Measurements from ENCODE around the gene TAF6.
A peak's percentile ranks its signal among the peaks of the same experiment; 100 is the strongest.
"Not testable (repeated sequence)": the region's sequence is repeated elsewhere in the genome, so short reads cannot be mapped to it uniquely, and the experiment has no call there.

Gene TAF6

DNA sequence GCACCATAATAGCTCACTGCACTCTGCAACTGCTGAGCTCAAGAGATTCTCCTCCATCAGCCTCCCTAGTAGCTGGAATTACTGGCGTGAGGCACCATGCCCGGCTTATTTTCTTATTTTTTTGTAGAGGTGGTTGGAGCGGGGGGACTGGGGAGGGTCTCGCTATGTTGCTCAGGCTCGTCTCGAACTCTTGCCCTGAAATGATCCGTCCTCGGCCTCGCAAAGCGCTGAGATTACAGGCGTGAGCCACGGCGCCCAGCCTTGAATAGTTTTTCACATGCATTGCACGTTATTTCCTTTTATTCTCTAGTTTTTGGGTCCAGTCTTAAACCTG is 29.0 kb upstream of the TAF6 start:
- Histone ChIP-seq H3K4me3 (ENCODE audit: low read length) (peak overlapping the region; percentile 34), H3K4me1 (ENCODE audit: insufficient read depth, low read length) (peaks cover 4% of the 10 kb centered on the region; the same call in 1 of the 2 replicates), H3K36me3 (ENCODE audit: insufficient read depth, low read length) (peaks cover 17% of the 10 kb centered on the region), H3K9me3 (ENCODE audit: insufficient read depth, low read depth, low read length) (no peaks in the 10 kb centered on the region), H3K27me3 (ENCODE audit: insufficient read depth, low read length) (no peaks in the 10 kb centered on the region), H3K27ac (ENCODE audit: low read depth, low read length) (no peak overlapping the region), H3K9ac (ENCODE audit: low read depth, low read length) (0 out of 2 replicates have a peak overlapping the region, but pooled peaks have one; percentile 12)
- 72% methylated on average over 14 of the region's 14 CpGs for WGBS

DNA sequence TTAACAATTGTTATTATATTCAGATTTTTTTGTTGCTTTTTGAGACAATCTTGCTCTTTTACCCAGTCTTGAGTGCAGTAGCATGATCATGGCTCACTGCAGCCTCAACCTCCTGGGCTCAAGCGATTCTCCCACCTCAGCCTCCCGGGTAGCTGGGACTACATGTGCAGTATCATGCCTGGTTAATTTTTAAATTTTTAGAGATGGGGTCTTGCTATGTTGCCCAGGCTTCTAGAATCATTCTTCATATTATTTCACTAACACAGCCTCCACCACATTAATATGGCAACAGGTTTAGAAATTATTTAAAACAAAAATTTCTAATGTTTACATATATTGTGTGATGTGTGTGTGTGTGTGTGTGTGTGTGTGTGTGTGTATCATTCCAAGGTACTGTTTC is 28.1 kb upstream of the TAF6 start:
- Histone ChIP-seq H3K4me3 (ENCODE audit: low read length) (no peak overlapping the region), H3K36me3 (ENCODE audit: insufficient read depth, low read length) (peaks cover 8% of the 10 kb centered on the region; the same call in 1 of the 2 replicates), H3K27ac (ENCODE audit: low read depth, low read length) (no peak overlapping the region), H3K9me3 (ENCODE audit: insufficient read depth, low read depth, low read length) (no peaks in the 10 kb centered on the region), H3K4me1 (ENCODE audit: insufficient read depth, low read length) (peaks cover 4% of the 10 kb centered on the region; the same call in 1 of the 2 replicates), H3K27me3 (ENCODE audit: insufficient read depth, low read length) (no peaks in the 10 kb centered on the region), H3K9ac (ENCODE audit: low read depth, low read length) (no peak overlapping the region)
- WGBS: 95% methylated on average over 2 of the region's 2 CpGs

DNA sequence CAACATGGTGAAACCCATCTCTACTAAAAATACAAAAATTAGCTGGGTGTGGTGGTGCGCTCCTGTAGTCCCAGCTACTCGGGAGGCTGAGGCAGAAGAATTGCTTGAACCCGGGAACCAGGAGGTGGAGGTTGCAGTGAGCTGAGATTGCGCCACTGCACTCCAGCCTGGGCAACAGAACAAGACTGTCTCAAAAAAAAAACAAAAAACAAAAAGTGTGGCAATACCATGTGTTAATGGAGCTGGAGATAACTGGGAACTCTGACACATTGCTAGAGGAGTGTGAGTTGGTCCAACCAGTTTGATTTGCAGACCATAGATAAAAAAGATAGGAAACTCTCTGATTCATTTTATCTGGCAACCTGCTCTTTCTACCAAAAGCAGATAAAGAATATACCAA is 27.2 kb upstream of the TAF6 start:
- H3K27ac ChIP-seq (ENCODE audit: low read depth, low read length); H3K36me3 ChIP-seq (ENCODE audit: insufficient read depth, low read length); H3K27me3 ChIP-seq (ENCODE audit: insufficient read depth, low read length); H3K9ac ChIP-seq (ENCODE audit: low read depth, low read length); H3K4me1 ChIP-seq (ENCODE audit: insufficient read depth, low read length); H3K9me3 ChIP-seq (ENCODE audit: insufficient read depth, low read depth, low read length); H3K4me3 ChIP-seq (ENCODE audit: low read length): not testable (repeated sequence)
- WGBS: 97% methylated on average over 4 of the region's 4 CpGs

DNA sequence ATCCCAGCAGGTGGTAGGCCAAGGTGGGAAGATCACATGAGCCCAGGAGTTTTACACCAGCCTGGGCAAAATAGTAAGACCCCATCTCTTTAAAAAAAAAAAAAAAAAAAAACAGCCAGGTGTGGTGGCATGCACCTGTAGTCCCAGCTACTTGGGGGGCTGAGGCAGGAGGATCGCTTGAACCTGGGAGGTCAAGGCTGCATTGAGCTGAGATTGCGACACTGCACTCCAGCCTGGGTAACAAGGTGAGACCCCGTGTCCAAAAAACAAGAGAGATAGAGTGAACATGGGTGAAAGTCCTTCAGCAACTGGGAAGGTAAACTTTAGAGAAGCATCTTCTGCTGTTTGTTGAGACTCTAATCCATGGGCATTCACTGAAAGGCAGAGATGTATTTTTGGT is 23.3 kb upstream of the TAF6 start:
- no peaks in the 10 kb centered on the region for H3K36me3 ChIP-seq (ENCODE audit: insufficient read depth, low read length)
- H3K9me3 ChIP-seq (ENCODE audit: insufficient read depth, low read depth, low read length): no peaks in the 10 kb centered on the region
- H3K27me3 ChIP-seq (ENCODE audit: insufficient read depth, low read length): no peaks in the 10 kb centered on the region
- 88% methylated on average over 3 of the region's 3 CpGs for WGBS
- H3K4me1 ChIP-seq (ENCODE audit: insufficient read depth, low read length): no peaks in the 10 kb centered on the region
- no peak overlapping the region for H3K4me3 ChIP-seq (ENCODE audit: low read length)
- H3K27ac ChIP-seq (ENCODE audit: low read depth, low read length): no peak overlapping the region
- no peak overlapping the region for H3K9ac ChIP-seq (ENCODE audit: low read depth, low read length)

DNA sequence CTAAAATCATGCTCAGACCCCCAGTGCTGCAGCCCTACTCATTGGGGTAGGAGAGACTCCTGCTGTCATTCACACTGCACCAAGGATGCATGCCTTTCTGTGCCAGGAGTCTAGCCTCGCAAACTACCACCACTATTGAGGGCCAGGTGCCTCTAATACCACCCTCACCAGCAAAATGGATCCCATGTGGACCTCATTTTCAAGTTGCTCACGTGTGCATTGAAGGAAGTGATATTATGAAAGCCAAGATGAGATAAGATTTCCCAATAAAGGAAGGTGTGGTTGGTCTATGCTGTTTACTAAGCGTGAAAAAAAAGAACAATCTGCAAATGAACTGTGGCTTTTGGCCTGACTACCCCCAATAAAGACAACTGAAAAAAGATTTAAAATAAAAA is 22.4 kb upstream of the TAF6 start:
- no peak overlapping the region for H3K9ac ChIP-seq (ENCODE audit: low read depth, low read length)
- H3K27ac ChIP-seq (ENCODE audit: low read depth, low read length): no peak overlapping the region
- no peaks in the 10 kb centered on the region for H3K4me1 ChIP-seq (ENCODE audit: insufficient read depth, low read length)
- H3K9me3 ChIP-seq (ENCODE audit: insufficient read depth, low read depth, low read length): no peaks in the 10 kb centered on the region
- no peaks in the 10 kb centered on the region for H3K27me3 ChIP-seq (ENCODE audit: insufficient read depth, low read length)
- 90% methylated on average over 3 of the region's 3 CpGs for WGBS
- no peaks in the 10 kb centered on the region for H3K36me3 ChIP-seq (ENCODE audit: insufficient read depth, low read length)
- no peak overlapping the region for H3K4me3 ChIP-seq (ENCODE audit: low read length)

DNA sequence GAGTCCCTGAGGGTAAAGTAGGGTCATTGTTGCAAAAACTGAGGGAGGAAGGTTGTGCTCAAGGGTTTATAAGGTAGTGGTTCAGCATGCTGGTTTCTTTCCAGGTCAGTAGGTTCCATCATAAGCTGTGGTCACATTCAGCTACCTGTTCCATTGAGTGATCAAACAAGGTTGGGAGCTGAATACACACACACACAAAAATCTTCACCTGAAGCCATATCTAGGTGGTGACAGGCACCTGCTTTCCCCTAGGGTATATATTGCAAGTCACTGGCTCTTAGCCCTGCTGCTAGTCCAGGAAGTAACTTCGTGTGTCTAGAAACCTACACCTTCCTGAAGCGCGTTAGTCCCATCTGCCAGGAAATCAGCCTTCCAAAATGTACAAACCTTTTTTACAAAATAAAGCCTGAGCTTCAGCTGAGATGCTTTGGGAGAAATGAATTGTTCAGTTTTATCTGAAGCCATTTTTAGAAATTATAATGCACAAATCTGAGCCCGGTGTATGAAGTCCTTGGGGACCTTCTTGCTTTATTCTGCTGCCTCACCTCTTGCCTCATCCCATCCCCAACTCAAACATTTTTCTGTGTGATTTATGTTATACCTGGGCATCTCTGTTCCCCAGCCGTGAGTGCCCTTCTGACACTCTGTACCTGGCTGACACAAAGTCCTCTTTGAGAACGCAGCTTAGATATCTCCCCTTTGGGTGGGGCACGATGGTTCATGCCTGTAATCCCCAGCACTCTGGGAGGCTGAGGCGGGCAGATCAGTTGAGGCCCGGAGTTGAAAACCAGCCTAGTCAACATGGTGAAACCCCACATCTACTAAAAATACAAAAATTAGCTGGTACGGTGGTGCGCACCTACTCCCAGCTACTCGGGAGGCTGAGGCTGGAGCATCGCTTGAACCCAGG is 18.9 kb upstream of the TAF6 start:
- H3K36me3 ChIP-seq (ENCODE audit: insufficient read depth, low read length): no peaks in the 10 kb centered on the region
- H3K9me3 ChIP-seq (ENCODE audit: insufficient read depth, low read depth, low read length): no peaks in the 10 kb centered on the region
- no peaks in the 10 kb centered on the region for H3K4me1 ChIP-seq (ENCODE audit: insufficient read depth, low read length)
- H3K9ac ChIP-seq (ENCODE audit: low read depth, low read length): no peak overlapping the region
- 94% methylated on average over 13 of the region's 13 CpGs for WGBS
- no peak overlapping the region for H3K27ac ChIP-seq (ENCODE audit: low read depth, low read length)
- no peaks in the 10 kb centered on the region for H3K27me3 ChIP-seq (ENCODE audit: insufficient read depth, low read length)
- H3K4me3 ChIP-seq (ENCODE audit: low read length): no peak overlapping the region

DNA sequence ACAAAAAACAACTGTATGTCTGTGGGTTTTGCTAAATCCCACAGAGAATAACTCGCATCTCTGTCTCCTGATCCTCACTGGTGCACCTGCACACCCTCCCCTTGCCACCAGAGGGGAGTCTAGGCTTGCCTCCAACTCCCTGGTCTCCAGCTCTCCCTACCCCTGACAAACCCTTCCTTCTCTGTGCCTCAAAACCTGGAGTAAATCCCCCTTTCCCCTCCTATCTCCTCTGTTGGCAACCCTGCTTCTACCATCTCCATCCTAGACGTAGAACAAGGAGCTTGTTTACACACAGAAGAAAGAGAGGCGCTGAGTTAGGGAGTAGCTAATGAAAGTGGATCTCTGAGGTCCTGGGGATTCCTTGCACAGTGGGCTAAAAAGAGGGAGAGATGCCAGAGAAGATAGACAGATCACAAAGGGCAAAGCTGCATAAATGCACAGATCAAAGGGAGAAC is 13.6 kb upstream of the TAF6 start:
- Histone ChIP-seq H3K27ac (ENCODE audit: low read depth, low read length) (no peak overlapping the region), H3K36me3 (ENCODE audit: insufficient read depth, low read length) (no peaks in the 10 kb centered on the region), H3K9ac (ENCODE audit: low read depth, low read length) (no peak overlapping the region), H3K9me3 (ENCODE audit: insufficient read depth, low read depth, low read length) (no peaks in the 10 kb centered on the region), H3K4me3 (ENCODE audit: low read length) (no peak overlapping the region), H3K4me1 (ENCODE audit: insufficient read depth, low read length) (peaks cover 7% of the 10 kb centered on the region; the same call in 1 of the 2 replicates), H3K27me3 (ENCODE audit: insufficient read depth, low read length) (peaks cover 16% of the 10 kb centered on the region)
- WGBS: 36% methylated on average over 3 of the region's 3 CpGs

DNA sequence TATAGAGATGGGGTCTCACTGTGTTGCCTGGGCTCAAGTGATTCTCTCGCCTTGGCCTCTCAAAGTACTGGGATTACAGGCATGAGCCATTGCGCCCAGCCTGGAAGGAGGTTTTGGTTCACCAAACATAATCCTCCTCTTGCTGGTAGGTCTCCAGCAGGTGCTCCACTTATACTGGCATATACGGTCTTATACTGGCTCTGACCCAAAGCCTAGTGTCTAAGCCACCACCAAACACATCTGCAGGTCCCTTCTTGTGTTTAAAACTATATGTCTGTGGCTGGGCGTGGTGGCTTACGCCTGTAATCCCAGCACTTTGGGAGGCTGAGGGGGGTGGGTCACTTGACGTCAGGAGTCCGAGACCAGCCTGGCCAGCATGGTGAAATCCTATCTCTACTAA is 13.0 kb upstream of the TAF6 start:
- 89% methylated on average over 6 of the region's 7 CpGs for WGBS
- Histone ChIP-seq H3K36me3 (ENCODE audit: insufficient read depth, low read length) (no peaks in the 10 kb centered on the region), H3K9me3 (ENCODE audit: insufficient read depth, low read depth, low read length) (no peaks in the 10 kb centered on the region), H3K9ac (ENCODE audit: low read depth, low read length) (no peak overlapping the region), H3K4me1 (ENCODE audit: insufficient read depth, low read length) (peaks cover 7% of the 10 kb centered on the region; the same call in 1 of the 2 replicates), H3K27me3 (ENCODE audit: insufficient read depth, low read length) (peaks cover 20% of the 10 kb centered on the region), H3K4me3 (ENCODE audit: low read length) (no peak overlapping the region), H3K27ac (ENCODE audit: low read depth, low read length) (no peak overlapping the region)

DNA sequence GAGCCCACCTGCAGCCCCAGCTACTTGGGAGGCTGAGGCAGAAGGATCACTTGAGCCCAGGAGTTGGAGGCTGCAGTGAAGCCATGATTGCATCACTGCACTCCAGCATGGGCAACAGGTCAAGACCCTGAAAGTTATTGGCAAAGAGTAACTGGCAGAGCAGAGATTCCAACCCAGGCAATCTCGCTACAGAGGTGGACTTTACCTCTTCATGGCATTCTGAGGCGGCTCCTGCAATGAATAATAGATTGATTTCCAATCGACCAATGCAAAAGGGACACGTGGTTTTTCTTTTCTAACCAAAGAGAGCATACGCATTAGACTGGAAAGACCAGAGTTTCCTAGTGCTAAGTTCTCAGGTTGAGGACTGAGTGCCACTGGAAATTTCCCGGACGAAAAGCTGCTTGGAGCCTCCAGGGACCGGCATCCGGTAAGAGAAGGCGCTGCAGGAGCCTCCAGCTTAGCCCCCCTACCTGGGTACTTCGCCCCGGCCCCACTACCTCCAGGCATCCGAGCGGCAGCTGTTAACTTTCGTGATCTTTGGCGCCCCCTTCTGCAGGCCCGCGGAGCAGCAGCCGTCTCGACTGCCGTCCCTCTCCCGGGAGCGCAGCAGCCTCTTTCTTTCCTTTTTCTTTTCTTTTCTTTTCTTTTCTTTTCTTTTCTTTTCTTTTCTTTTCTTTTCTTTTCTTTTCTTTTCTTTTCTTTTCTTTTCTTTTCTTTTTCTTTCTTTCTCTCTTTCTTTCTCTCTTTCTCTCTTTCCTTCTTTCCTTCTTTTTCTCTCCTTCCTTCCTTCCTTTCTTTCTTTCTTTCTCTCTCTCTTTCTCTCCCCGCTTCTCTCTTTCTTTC is 11.7 kb upstream of the TAF6 start:
- Histone ChIP-seq H3K27ac (ENCODE audit: low read depth, low read length) (no peak overlapping the region), H3K9me3 (ENCODE audit: insufficient read depth, low read depth, low read length) (no peaks in the 10 kb centered on the region), H3K4me1 (ENCODE audit: insufficient read depth, low read length) (peaks cover 7% of the 10 kb centered on the region; the same call in 1 of the 2 replicates), H3K36me3 (ENCODE audit: insufficient read depth, low read length) (no peaks in the 10 kb centered on the region), H3K9ac (ENCODE audit: low read depth, low read length) (peak overlapping the region; percentile 48), H3K4me3 (ENCODE audit: low read length) (peak overlapping the region; percentile 38), H3K27me3 (ENCODE audit: insufficient read depth, low read length) (peaks cover 20% of the 10 kb centered on the region)
- 14% methylated on average over 24 of the region's 24 CpGs for WGBS

DNA sequence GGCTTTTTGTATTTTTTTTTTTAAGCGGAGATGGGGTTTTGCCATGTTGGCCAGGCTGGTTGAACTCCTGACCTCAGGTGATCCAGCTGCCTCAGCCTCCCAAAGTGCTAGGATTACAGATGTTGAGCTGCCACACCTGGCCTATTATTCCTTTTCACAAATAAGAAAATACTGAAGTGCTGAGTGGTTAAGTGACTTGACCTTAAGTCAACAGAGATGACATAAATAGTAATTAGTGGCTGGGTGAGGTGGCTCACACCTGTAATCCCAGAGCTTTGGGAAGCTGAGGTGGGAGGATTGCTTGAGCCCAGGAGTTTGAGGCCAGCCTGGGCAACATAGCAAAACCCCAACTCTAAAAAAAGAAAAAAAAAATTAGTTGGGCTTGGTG is 11.1 kb upstream of the TAF6 start:
- H3K27ac ChIP-seq (ENCODE audit: low read depth, low read length); H3K36me3 ChIP-seq (ENCODE audit: insufficient read depth, low read length); H3K4me1 ChIP-seq (ENCODE audit: insufficient read depth, low read length); H3K9me3 ChIP-seq (ENCODE audit: insufficient read depth, low read depth, low read length); H3K4me3 ChIP-seq (ENCODE audit: low read length); H3K9ac ChIP-seq (ENCODE audit: low read depth, low read length): not testable (repeated sequence)
- WGBS: 96% methylated on average over 1 of the region's 1 CpG
- H3K27me3 ChIP-seq (ENCODE audit: insufficient read depth, low read length): peaks cover 20% of the 10 kb centered on the region

DNA sequence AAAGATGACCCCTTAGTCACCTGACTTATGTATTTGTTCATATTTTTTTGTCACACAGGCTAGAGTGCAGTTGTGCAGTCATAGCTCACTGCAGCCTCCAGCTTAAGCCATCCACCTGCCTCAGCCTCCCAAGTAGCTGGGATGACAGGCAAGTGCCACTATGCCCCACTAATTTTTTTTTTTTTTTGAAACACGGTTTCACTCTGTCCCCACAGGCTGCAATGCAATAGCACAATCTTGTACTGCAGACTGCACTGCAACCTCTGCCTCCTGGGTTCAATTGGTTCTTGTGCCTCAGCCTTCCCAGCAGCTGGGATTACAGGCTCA is 9.4 kb upstream of the TAF6 start:
- Histone ChIP-seq H3K9me3 (ENCODE audit: insufficient read depth, low read depth, low read length) (no peaks in the 10 kb centered on the region), H3K36me3 (ENCODE audit: insufficient read depth, low read length) (peaks cover 6% of the 10 kb centered on the region; the same call in 1 of the 2 replicates), H3K4me1 (ENCODE audit: insufficient read depth, low read length) (peaks cover 7% of the 10 kb centered on the region; the same call in 1 of the 2 replicates), H3K9ac (ENCODE audit: low read depth, low read length) (no peak overlapping the region), H3K27me3 (ENCODE audit: insufficient read depth, low read length) (peaks cover 20% of the 10 kb centered on the region), H3K4me3 (ENCODE audit: low read length) (peak overlapping the region; percentile 97; the same call in 1 of the 2 replicates), H3K27ac (ENCODE audit: low read depth, low read length) (no peak overlapping the region)
- 83% methylated on average over 1 of the region's 1 CpG for WGBS
